UCSD-AML1 (cell line): ENCODE results near the gene RCC1.
"Not testable (repeated sequence)": the region's sequence is repeated elsewhere in the genome, so short reads cannot be mapped to it uniquely, and the experiment has no call there.

Source experiments
- DNase-seq: peaks from one replicate; lab custom pipeline; 2025; ENCODE audit not compliant: unreplicated experiment; lab: John Stamatoyannopoulos, UW

The RCC1 gene

DNA sequence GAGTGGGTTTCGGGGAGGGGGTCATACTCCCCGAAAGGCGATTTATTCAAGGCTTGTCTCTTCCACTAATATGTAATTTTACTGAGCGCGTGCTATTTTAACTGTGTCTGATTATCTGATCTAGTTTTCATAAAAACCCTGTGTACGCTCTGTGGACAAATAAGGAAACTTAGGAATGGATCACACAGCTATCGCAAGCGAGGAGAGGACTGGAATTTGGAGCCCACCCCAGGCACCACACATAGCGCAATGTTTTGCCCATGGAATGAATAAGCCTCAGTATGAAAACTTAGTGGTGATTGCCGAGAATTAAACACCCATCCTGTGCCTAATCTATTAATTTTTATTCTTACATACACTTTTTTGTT, 76.4 kb downstream of the RCC1 start:
- no peak for DNase-seq

DNA sequence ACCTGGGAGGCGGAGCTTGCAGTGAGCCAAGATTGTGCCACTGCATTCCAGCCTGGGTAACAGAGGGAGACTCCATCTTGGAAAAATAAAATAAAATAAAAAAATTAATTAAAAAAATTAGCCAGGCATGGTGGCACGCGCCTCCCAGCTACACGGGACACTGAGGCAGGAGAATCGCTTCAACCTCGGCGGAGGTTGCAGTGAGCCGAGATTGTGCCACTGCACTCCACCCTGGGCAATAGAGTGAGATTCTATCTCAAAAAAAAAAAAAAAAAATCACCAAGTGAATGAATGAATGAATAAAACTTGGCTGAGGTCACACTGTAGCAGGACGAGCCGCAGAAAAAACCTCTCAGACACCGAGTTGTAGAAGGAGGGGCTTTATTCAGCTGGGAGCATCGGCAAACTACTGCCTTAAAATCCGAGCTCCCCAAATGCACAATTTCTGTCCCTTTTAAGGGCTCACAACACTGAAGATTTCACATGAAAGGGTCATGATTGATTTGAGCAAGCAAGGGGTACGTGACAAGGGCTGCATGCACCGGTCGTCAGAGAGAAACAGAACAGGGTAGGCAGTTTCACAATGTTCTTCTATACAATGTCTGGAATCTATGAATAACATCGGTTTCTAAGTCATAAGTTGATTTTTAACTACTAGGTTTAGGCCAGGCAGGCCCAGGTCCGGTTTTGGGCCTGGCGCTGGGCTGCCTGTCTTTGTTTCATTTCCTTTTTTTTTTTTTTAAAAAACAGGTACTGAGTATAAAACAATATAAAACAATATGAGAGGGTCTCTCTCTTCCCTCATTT, 80.9 kb downstream of the RCC1 start:
- not testable (repeated sequence) for DNase-seq
